Vagina (tissue), 2 donors: ENCODE data around the gene COQ8A. TPM values are rescaled to one million over a fixed set of nuclear protein-coding genes. Genes with fewer than 3 reads are reported as not detected.
"Not testable (repeated sequence)": the region's sequence is repeated elsewhere in the genome, so short reads cannot be mapped to it uniquely, and the experiment has no call there.

Experiments used
- DNase-seq, 2 donors: peaks; one replicate each; pipeline ENCODE4 v3.0.0-alpha.2; 2017; ENCODE audit errors: extremely low spot score in 2 of 2
- H3K27ac ChIP-seq: fragments of 200-600 bp; sonication (generic); one replicate; pipeline ENCODE4 v1.5.1; 2019
- H3K27me3 ChIP-seq: fragments of 200-600 bp; sonication (generic); one replicate; pipeline ENCODE4 v1.5.1; 2019
- H3K36me3 ChIP-seq, 2 donors: fragments of 200-600 bp; sonication (generic); one replicate each; pipeline ENCODE4 v1.5.1; 2017 to 2019
- H3K4me1 ChIP-seq: fragments of 200-600 bp; sonication (generic); one replicate; pipeline ENCODE4 v1.5.1; 2019
- H3K4me3 ChIP-seq, 2 donors: fragments of 200-600 bp; sonication (generic); 1 replicate in 1 of 2; 2 replicates in 1 of 2; pipeline ENCODE4 v1.5.1; 2016 to 2019
- H3K9me3 ChIP-seq: fragments of 200-600 bp; sonication (generic); one replicate; pipeline ENCODE4 v1.5.1; 2019
- POLR2A ChIP-seq, 2 donors: fragments of 450-650 bp; IDR thresholded peaks; one replicate each; pipeline ENCODE4 v1.6.1; 2017; ENCODE audit warnings: antibody characterized with exemption in 2 of 2, mild to moderate bottlenecking in 2 of 2, moderate library complexity in 2 of 2
- POLR2AphosphoS5 ChIP-seq, 2 donors: sonication (generic); formaldehyde crosslinking; IDR thresholded peaks; one replicate each; pipeline ENCODE4 v1.9.0; 2017; ENCODE audit warnings: antibody characterized with exemption in 2 of 2, mild to moderate bottlenecking in 2 of 2, low read depth in 1 of 2; ENCODE audit not compliant: insufficient read depth in 1 of 2
- intact Hi-C: fragments of 100-400 bp; cut with DNase I; formaldehyde crosslinking; loops from one replicate; pipeline ENCODE4 v1.15.1; 2023
- total RNA-seq: library from RNA; depleted of rRNA; stranded (reverse); fragments of >200 nt; gene quantifications from one replicate; pipeline ENCODE4 v1.2.3, GENCODE V29; 2016
- TF ChIP-seq, protein P1 (sequence below), 3 experiments: fragments of 450-650 bp in 2 of 3; fragments of 200-600 bp in 1 of 3; sonication (generic) in 1 of 3; IDR thresholded peaks; one replicate each; pipeline ENCODE4 v1.5.1; 2017 to 2019; ENCODE audit warnings: antibody characterized with exemption in 3 of 3, mild to moderate bottlenecking in 2 of 3, moderate library complexity in 2 of 3

COQ8A gene
- total RNA-seq, 1 donor from 2014 or later: 44.9 TPM

DNA sequence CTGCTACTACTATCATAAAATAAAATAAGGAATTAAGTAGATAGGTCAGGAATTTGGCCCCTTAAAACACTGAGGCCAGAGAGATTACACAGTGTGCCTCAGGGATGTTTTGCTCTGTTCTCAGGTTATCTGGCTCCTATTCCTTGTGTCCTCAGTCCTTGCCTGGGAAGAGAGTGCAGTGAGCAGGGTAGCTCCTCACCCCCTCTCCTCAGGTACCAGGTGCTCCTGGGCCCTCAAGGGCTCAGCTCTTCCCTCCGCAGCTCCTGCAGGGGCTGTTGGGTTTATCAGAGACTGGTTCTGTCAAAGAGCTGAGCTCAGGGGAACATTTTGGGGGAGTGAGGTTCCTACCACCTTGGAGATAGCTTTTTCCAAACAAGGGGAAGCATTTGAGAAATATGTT is 20.1 kb upstream of the COQ8A start:
- peak; percentile 32 to 77 for DNase-seq
- Histone ChIP-seq H3K4me3 (no peak overlapping the region), H3K4me1 (no peaks in the 10 kb centered on the region), H3K9me3 (no peaks in the 10 kb centered on the region), H3K27me3 (no peaks in the 10 kb centered on the region), H3K36me3 (no peaks in the 10 kb centered on the region), H3K27ac (no peak overlapping the region)
- TF ChIP-seq POLR2A (IDR thresholded peaks at IDR 0.05): no peak
- TF ChIP-seq POLR2AphosphoS5 (IDR thresholded peaks at IDR 0.05; ENCODE audit: insufficient read depth in 1 of 2, low read depth in 1 of 2): no peak
- TF ChIP-seq, protein P1, sequence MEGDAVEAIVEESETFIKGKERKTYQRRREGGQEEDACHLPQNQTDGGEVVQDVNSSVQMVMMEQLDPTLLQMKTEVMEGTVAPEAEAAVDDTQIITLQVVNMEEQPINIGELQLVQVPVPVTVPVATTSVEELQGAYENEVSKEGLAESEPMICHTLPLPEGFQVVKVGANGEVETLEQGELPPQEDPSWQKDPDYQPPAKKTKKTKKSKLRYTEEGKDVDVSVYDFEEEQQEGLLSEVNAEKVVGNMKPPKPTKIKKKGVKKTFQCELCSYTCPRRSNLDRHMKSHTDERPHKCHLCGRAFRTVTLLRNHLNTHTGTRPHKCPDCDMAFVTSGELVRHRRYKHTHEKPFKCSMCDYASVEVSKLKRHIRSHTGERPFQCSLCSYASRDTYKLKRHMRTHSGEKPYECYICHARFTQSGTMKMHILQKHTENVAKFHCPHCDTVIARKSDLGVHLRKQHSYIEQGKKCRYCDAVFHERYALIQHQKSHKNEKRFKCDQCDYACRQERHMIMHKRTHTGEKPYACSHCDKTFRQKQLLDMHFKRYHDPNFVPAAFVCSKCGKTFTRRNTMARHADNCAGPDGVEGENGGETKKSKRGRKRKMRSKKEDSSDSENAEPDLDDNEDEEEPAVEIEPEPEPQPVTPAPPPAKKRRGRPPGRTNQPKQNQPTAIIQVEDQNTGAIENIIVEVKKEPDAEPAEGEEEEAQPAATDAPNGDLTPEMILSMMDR (IDR thresholded peaks at IDR 0.05): no peak
- intact Hi-C loops: no loop called here

DNA sequence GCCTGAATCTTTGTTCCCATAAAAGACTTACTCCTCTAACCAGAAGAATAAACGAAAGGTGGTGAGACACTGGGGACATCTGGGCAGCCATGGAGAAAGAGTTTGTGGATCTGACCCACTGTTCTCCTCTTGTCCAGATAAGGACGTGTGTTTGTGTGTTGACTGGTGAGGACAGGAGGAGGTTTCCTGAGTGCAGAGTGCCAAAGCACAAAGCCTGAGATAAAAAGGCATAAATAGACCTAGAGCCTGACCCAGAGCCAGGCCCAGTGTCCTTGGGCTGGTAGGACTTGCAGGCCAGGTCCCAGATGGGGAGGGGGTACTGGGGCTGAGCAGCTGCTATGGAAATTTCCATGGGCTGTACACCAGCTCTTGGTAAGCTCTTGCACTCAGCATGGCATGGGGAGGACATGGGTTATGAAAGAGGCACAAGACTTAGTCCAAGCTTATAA is 19.6 kb upstream of the COQ8A start:
- no peak for TF ChIP-seq POLR2A (IDR thresholded peaks at IDR 0.05)
- TF ChIP-seq POLR2AphosphoS5 (IDR thresholded peaks at IDR 0.05; ENCODE audit: insufficient read depth in 1 of 2, low read depth in 1 of 2): no peak
- TF ChIP-seq, protein P1 (IDR thresholded peaks at IDR 0.05): no peak
- Histone ChIP-seq H3K27me3 (no peaks in the 10 kb centered on the region), H3K9me3 (no peaks in the 10 kb centered on the region), H3K27ac (no peak overlapping the region), H3K4me3 (no peak overlapping the region), H3K4me1 (no peaks in the 10 kb centered on the region), H3K36me3 (no peaks in the 10 kb centered on the region)
- peak; percentile 14 to 77 for DNase-seq
- intact Hi-C loops: no loop called here

DNA sequence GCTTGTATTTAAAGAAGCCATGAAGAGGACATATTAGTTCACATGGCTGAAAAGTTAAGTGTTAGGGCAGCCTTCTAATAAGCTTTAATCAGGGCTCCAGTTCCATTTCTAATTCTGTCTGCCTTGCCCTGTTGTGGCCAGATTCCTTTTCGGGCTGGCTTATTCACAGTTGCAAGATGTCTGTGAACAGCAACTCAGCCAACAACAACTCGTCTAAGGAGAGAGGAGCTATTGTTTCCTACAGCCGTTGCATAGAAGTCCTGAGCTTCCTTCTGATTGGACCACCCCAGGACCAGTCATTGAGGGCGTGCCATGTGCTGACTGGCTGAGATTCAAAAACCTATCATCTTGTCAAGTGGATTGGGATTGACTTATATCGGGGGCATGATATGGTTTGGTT is 18.6 kb upstream of the COQ8A start:
- DNase-seq: peak; percentile 46 to 58
- intact Hi-C loops: no loop called here
- H3K4me1 ChIP-seq: no peaks in the 10 kb centered on the region
- H3K27me3 ChIP-seq: no peaks in the 10 kb centered on the region
- no peak overlapping the region for H3K4me3 ChIP-seq
- no peaks in the 10 kb centered on the region for H3K9me3 ChIP-seq
- no peaks in the 10 kb centered on the region for H3K36me3 ChIP-seq
- TF ChIP-seq POLR2A (IDR thresholded peaks at IDR 0.05): no peak
- no peak for TF ChIP-seq POLR2AphosphoS5 (IDR thresholded peaks at IDR 0.05; ENCODE audit: insufficient read depth in 1 of 2, low read depth in 1 of 2)
- TF ChIP-seq, protein P1 (IDR thresholded peaks at IDR 0.05): no peak
- no peak overlapping the region for H3K27ac ChIP-seq

DNA sequence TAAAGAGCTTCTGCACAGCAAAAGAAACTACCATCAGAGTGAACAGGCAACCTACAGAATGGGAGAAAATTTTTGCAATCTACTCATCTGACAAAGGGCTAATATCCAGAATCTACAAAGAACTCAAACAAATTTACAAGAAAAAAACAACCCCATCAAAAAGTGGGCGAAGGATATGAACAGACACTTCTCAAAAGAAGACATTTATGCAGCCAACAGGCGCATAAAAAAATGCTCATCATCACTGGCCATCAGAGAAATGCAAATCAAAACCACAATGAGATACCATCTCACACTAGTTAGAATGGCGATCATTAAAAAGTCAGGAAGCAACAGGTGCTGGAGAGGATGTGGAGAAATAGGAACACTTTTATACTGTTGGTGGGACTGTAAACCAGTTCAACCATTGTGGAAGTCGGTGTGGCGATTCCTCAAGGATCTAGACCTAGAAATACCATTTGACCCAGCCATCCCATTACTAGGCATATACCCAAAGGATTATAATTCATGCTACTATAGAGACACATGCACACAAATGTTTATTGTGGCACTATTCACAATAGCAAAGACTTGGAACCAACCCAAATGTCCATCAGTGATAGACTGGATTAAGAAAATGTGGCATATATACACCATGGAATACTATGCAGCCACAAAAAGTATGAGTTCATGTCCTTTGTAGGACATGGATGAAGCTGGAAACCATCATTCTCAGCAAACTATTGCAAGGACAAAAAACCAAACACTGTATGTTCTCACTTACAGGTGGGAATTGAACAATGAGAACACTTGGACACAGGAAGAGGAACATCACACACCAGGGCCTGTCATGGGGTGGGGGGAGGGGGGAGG is 10.6 kb upstream of the COQ8A start:
- intact Hi-C loops, H3K9me3 ChIP-seq, H3K27ac ChIP-seq, DNase-seq, H3K36me3 ChIP-seq, H3K4me3 ChIP-seq, H3K27me3 ChIP-seq, H3K4me1 ChIP-seq: not testable (repeated sequence)

DNA sequence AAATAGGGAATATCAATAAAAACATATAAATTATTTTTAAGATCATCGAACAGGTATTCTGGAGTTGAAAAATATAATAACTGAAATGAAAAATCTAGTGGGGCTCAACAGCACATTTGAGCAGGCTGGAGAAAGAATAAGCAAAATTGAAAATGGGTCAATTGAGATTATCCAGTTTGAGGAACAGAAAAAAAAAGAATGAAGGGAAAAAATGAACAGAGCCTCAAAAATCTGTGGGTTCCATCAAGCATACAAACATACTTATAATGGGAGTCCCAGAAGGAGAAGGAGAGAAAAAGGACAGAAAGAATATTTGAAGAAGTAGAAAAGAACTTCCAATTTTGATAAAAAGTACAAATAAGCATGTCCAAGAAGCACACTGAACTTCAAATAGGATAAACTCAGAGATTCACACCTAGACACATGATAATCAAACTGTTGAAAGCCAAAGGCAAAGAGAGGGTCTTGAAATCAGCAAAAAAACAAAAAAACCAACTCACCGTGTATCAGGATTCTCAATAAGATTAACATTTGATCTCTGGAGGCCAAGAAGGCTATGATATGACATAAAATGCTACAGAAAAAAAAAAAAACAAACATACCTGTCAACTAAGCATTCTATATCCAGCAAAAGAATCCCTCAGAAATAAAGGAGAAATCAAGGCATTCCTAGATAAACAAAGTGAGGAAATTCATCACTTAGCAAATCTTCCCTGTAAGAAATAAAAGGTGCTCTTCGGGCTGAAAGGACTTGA is 5.4 kb upstream of the COQ8A start:
- no peak overlapping the region for H3K27ac ChIP-seq
- no peak overlapping the region for H3K4me3 ChIP-seq
- no peaks in the 10 kb centered on the region for H3K27me3 ChIP-seq
- intact Hi-C loops: no loop called here
- no peaks in the 10 kb centered on the region for H3K36me3 ChIP-seq
- no peak for DNase-seq
- H3K9me3 ChIP-seq: no peaks in the 10 kb centered on the region
- no peak for TF ChIP-seq POLR2AphosphoS5 (IDR thresholded peaks at IDR 0.05; ENCODE audit: insufficient read depth in 1 of 2, low read depth in 1 of 2)
- peaks cover 9% of the 10 kb centered on the region for H3K4me1 ChIP-seq
